Activated CD4-positive, alpha-beta T cell treated with anti-CD3 and anti-CD28 coated beads, Interleukin-2, Interleukin-6, amounts not matched to agents 100 ng/mL and 50 ng/mL, durations not matched to agents 16 hours and 8 hours (primary cell): ENCODE results near the gene TMEM50A.
"Not testable (repeated sequence)": the region's sequence is repeated elsewhere in the genome, so short reads cannot be mapped to it uniquely, and the experiment has no call there.

Experiments
- DNase-seq: peaks from one replicate; pipeline ENCODE4 v3.0.0-alpha.2; 2020

The TMEM50A gene

GRCh38 chr1:25337483-25338187 lies 499 bp upstream of the TMEM50A start:
- not testable (repeated sequence) for DNase-seq

- DNase-seq: no peak
These were observed 852 bp downstream of the TMEM50A start for GRCh38 chr1:25338986-25339385.

- no peak for DNase-seq
These were observed 3.6 kb downstream of the TMEM50A start for GRCh38 chr1:25341746-25342145.

GRCh38 chr1:25342846-25343245 lies 4.7 kb downstream of the TMEM50A start:
- DNase-seq: no peak

GRCh38 chr1:25343872-25344271 lies 5.7 kb downstream of the TMEM50A start:
- no peak for DNase-seq

- DNase-seq: no peak
These were observed 9.4 kb downstream of the TMEM50A start for GRCh38 chr1:25347556-25347955.

GRCh38 chr1:25349606-25350005 lies 11.5 kb downstream of the TMEM50A start:
- DNase-seq: no peak

- peak; percentile 20 for DNase-seq
These were observed 17.8 kb downstream of the TMEM50A start for GRCh38 chr1:25355841-25356395.

- no peak for DNase-seq
These were observed 18.3 kb downstream of the TMEM50A start for GRCh38 chr1:25356441-25356840.

GRCh38 chr1:25356848-25357247 lies 18.7 kb downstream of the TMEM50A start:
- no peak for DNase-seq

GRCh38 chr1:25360596-25361581 lies 22.8 kb downstream of the TMEM50A start:
- no peak for DNase-seq

GRCh38 chr1:25361901-25362300 lies 23.8 kb downstream of the TMEM50A start:
- DNase-seq: no peak

- DNase-seq: not testable (repeated sequence)
These were observed 24.8 kb downstream of the TMEM50A start for GRCh38 chr1:25362634-25363559.

GRCh38 chr1:25369241-25369640 lies 31.1 kb downstream of the TMEM50A start:
- DNase-seq: no peak

- not testable (repeated sequence) for DNase-seq
These were observed 31.6 kb downstream of the TMEM50A start for GRCh38 chr1:25369691-25370271.

- DNase-seq: not testable (repeated sequence)
These were observed 33.6 kb downstream of the TMEM50A start for GRCh38 chr1:25371757-25372156.

- DNase-seq: not testable (repeated sequence)
These were observed 40.2 kb downstream of the TMEM50A start for GRCh38 chr1:25378367-25378766.

- not testable (repeated sequence) for DNase-seq
These were observed 44.4 kb downstream of the TMEM50A start for GRCh38 chr1:25382543-25382942.

- not testable (repeated sequence) for DNase-seq
These were observed 45.0 kb downstream of the TMEM50A start for GRCh38 chr1:25383090-25383489.

- DNase-seq: not testable (repeated sequence)
These were observed 45.7 kb downstream of the TMEM50A start for GRCh38 chr1:25383875-25384274.

GRCh38 chr1:25387096-25387495 lies 49.0 kb downstream of the TMEM50A start:
- not testable (repeated sequence) for DNase-seq

GRCh38 chr1:25388691-25389090 lies 50.6 kb downstream of the TMEM50A start:
- DNase-seq: not testable (repeated sequence)
